ENCODE results near the gene GTF3C1. TPM values are rescaled to one million over a fixed set of nuclear protein-coding genes. Genes with fewer than 3 reads are reported as not detected.
A peak's percentile ranks its signal among the peaks of the same experiment; 100 is the strongest.
"Not testable (repeated sequence)": the region's sequence is repeated elsewhere in the genome, so short reads cannot be mapped to it uniquely, and the experiment has no call there.

GTF3C1 gene
- total and polyA plus RNA-seq, 8 donors: 22.3 to 227 (median 61.0) TPM

GRCh38 chr16:27434141-27435051 lies 115.3 kb downstream of the GTF3C1 start:
- Histone ChIP-seq H3K27me3 (peaks cover 0 to 33% (median 0%) of the 10 kb centered on the region in 3 donors), H3K9me3 (no peaks in the 10 kb centered on the region), H3K4me3 (no peak overlapping the region), H3K36me3 (peaks cover 0 to 5% (median 0%) of the 10 kb centered on the region in 4 donors), H3K27ac (no peak overlapping the region), H3K4me1 (no peaks in the 10 kb centered on the region)
- intact Hi-C loops (cut with DNase I; ENCODE audit: low total_unique reads): no loop called here
- no peak for TF ChIP-seq EP300 (IDR thresholded peaks at IDR 0.05)
- no peak for TF ChIP-seq POLR2AphosphoS5 (IDR thresholded peaks at IDR 0.05)
- no peak for TF ChIP-seq CTCF (IDR thresholded peaks at IDR 0.05)
- no peak for TF ChIP-seq POLR2A (IDR thresholded peaks at IDR 0.05)
- DNase-seq: peak in 1 of 2 donors; percentile 17
- 81 to 91% (median 87%) methylated on average over 16 of the region's 16 CpGs for WGBS, 5 donors

- H3K9me3 ChIP-seq: no peaks in the 10 kb centered on the region
- H3K36me3 ChIP-seq: peaks cover 0 to 5% (median 0%) of the 10 kb centered on the region in 4 donors
- H3K27ac ChIP-seq: no peak overlapping the region
- intact Hi-C loops (cut with DNase I; ENCODE audit: low total_unique reads): no loop called here
- H3K27me3 ChIP-seq: peaks cover 0 to 33% (median 0%) of the 10 kb centered on the region in 3 donors
- TF ChIP-seq CTCF (IDR thresholded peaks at IDR 0.05) (no peak), EP300 (IDR thresholded peaks at IDR 0.05) (no peak), POLR2AphosphoS5 (IDR thresholded peaks at IDR 0.05) (no peak), POLR2A (IDR thresholded peaks at IDR 0.05) (no peak)
- 68 to 83% (median 77%) methylated on average over 8 of the region's 8 CpGs for WGBS, 5 donors
- DNase-seq: no peak
- no peaks in the 10 kb centered on the region for H3K4me1 ChIP-seq
- H3K4me3 ChIP-seq: no peak overlapping the region
Observed at GRCh38 chr16:27433636-27434035, 116.1 kb downstream of the GTF3C1 start.

- H3K36me3 ChIP-seq; intact Hi-C loops (cut with DNase I; ENCODE audit: low total_unique reads); H3K9me3 ChIP-seq; H3K27ac ChIP-seq; H3K4me3 ChIP-seq; DNase-seq; H3K4me1 ChIP-seq: not testable (repeated sequence)
- WGBS, 5 donors: 76 to 86% (median 78%) methylated on average over 5 of the region's 5 CpGs
- H3K27me3 ChIP-seq: peaks cover 0 to 38% (median 3%) of the 10 kb centered on the region in 3 donors
Observed at GRCh38 chr16:27433191-27433590, 116.5 kb downstream of the GTF3C1 start.

- 41 to 55% (median 46%) methylated on average over 6 of the region's 6 CpGs for WGBS, 5 donors
Observed at GRCh38 chr16:27432558-27432957, 117.2 kb downstream of the GTF3C1 start.

More at GRCh38 chr16:27432558-27432957, 117.2 kb downstream of the GTF3C1 start:
- H3K27me3 ChIP-seq: peaks cover 0 to 40% (median 5%) of the 10 kb centered on the region in 3 donors
- no peak overlapping the region for H3K4me3 ChIP-seq
- peaks cover 0 to 2% (median 0%) of the 10 kb centered on the region in 4 donors for H3K36me3 ChIP-seq
- no peaks in the 10 kb centered on the region for H3K9me3 ChIP-seq
- no peak overlapping the region for H3K27ac ChIP-seq
- no peak for DNase-seq
- no peaks in the 10 kb centered on the region for H3K4me1 ChIP-seq
- no peak for TF ChIP-seq POLR2AphosphoS5 (IDR thresholded peaks at IDR 0.05)
- no peak for TF ChIP-seq CTCF (IDR thresholded peaks at IDR 0.05)
- no peak for TF ChIP-seq EP300 (IDR thresholded peaks at IDR 0.05)
- no peak for TF ChIP-seq POLR2A (IDR thresholded peaks at IDR 0.05)
- intact Hi-C loops (cut with DNase I; ENCODE audit: low total_unique reads): no loop called here
